KG1 (cell line): ENCODE measurements around the gene RIPOR1.
"Not testable (repeated sequence)": the region's sequence is repeated elsewhere in the genome, so short reads cannot be mapped to it uniquely, and the experiment has no call there.

Experiments
- DNase-seq: peaks from one replicate; lab custom pipeline; 2025; lab: John Stamatoyannopoulos, UW

The RIPOR1 gene

DNA sequence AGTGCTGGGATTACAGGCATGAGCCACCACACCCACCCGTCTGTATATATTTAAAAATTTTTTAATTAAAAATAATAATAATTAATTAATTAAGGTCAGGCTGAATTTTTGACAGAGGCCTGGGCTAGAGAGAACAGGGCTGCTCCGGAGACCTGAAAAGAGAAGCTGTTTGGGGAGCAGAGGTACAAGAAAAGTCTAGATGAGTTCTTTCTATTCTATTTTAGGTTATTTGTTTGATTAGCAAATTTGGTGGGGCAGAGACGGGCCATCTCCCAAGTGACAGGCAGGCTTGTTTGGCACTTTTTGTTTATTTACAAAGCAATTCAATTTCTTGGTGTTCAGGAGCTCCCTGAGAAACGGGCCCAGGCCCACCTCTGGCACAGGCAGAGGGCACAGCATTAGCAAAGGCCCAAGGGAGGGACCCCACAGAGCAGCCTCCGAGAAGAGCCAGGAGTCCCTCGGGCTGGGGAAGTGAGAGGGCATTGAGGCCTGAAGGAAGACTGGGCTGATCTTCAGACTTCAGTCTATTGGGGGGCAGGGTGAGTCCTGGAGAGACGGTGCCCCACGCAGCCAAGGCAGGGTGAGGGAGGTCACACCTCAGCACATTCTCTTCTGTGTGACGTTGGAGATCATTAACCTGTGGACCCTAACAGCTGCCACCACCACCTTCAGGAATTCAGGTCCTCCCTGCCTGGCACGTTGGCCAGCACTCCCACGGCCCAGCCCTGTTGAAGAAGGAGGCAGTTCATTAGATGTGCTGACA, 10.8 kb upstream of the RIPOR1 start:
- DNase-seq = no peak

DNA sequence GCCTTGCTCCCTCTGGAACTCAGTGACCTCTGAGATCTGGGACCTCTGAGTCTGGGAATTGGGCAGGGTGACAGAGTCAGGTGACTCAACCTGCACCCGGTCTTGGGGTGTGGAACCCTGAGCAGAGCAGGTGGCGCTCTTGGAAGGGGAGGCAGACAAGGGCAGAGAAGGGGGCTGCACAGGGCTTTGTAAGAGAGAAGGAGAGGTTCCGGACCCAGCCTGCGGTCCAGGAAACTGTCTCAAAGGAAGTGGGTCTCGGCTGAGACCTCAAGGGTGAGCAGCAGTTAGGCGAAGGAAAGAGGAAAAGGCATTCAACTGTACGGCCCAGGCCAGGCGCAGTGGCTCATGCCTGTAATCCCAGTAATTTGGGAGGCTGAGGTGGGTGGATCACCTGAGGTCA, 10.0 kb upstream of the RIPOR1 start:
- no peak for DNase-seq

DNA sequence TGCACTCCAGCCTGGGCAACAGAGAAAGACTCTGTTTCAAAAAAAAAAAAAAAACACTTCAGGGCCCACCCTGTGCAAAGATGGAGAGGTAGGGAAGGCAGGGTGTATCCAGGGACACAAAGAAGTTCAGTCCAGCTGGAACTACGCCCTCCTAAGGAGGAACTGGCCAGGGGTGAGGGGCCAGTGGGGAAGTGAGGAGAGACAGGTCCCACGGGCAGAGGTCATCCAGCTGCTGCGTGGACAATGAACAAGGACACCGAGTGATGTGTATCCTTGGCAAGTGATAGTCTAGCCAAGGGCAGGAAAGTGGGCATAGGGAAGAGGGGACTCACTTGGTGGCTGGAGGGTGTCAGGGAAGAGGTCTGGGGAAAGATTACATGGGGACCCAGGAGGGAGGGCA, 9.4 kb upstream of the RIPOR1 start:
- DNase-seq = no peak

DNA sequence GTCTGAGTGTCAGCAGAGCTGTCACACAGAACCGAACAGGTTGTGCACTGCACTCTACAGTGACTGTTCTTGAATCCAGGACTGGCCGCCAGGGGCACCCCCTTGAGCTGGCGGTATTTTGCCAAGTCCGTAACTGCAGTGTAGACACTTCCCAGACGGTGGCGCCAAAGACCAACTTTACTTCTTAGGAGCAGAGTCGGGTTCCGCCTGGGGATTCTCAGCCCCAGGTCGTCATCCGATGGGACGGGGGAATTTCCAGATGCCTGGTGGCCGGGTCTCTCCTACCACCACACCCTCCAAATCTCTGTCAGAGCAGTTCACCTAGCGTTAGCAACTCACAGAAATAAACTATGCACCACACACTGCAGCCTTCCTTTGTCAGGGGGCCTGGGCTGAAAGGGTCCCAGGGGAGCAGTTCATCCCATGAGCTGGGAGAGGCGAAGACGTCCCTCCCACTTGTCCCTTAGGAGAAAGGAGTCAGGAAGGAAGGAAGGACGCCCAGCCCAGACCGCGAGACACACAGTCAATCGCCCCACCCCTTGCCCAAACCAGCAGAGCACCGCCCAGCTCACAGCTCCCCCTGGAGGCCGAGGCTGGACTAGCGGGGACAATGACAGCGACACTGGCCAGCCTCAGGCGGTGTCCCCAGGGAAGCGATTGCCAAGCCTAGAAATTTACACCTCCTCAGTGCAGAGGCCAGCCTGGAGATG, 7.4 kb upstream of the RIPOR1 start:
- DNase-seq = peak; percentile 96

DNA sequence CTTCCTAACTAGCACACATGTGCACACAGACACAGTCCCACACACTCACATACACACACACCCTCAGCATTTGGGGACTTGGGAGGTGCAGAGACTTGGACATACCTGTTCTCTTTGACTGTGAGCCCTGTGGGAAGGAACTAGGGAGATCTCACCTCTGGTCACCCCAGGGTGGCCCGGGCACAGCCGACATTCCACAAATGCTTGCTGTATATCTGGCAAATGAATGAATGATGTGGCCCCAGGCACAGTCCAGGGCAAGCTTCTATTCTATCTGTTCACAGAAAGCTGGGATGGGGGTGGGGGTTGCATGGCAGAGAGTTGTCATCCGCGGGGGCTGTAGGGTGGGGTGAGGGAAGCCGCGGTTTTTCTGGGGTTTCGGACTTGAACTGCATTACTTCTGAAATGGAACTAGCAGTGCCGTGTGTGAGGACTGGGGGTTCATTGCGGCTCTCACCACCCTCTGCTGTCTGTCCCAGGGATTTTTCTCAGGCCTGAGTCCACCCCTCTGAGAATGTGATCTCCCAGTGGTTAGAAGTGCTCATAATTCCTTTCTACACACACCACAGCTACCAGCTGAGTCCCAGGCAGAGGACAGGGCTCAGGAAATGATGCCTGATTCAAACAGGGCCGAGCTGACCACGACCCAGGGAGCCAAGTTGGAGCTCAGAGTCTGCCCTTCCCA, 3.3 kb upstream of the RIPOR1 start:
- no peak for DNase-seq

DNA sequence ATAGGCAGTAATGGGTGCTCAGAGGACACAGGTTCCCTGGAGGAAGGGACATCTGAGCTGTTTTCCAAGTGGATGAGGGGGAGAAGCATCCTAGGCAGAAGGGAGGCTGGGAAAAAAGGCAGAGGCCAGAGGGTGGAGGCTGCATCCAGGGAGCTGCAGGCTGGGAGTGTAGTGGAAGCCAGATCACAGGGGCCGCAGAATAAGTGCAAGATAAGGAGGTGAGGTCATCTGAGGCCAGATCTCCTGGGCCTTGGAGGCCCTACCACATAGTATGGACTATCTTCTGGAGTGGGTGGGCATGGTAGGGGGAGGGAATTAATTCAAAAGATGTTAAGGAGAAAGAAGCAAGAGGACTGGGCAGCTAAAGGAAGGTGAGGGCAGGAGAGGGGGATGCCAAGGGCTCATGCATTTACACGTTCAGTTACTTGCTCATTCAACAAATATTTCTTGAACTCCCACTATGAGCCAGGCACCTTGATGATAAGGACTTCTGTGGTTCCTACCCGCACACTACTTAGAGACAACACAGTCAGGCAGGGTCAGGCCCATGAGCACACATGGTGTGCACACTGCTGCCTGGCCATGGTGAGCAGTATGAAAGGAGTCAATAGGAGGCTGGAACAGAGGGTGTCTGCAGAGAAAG, 2.4 kb upstream of the RIPOR1 start:
- DNase-seq = no peak

DNA sequence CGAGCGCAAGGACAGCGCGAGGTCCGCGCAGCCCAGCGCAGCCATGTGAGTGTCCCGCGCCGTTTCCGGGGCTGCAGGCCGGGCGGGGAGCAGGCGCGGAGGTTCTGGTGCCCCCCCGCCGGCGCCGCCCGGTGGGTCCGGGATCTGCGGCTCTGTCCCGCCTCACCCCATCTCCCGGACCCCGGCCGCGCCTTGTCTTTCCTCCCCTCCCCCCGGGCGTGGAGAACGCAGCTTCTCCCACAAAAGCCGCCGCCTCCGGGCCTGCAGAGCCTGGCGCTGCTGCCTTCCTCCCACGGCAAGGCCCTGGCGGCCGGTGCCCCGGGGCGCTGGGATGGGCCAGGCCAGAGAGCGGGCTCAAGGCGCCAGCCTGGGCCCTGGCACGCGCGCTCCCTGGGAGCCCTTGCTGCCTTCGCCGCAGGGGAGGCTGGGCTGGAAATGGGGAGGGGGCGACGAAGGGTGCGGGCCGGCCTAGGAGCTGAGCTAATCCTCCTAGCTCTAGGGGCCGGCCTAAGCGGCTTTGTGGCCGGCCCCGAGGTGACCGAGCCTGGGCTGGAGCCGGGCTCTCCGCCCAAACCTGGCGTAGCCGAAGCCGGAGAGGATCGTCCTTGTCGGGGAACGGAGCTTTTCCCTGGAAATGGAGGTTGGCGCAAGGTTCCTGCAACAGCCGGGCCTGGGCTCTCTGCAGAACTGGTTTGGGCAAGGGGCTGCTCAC, 397 bp downstream of the RIPOR1 start:
- DNase-seq = no peak

DNA sequence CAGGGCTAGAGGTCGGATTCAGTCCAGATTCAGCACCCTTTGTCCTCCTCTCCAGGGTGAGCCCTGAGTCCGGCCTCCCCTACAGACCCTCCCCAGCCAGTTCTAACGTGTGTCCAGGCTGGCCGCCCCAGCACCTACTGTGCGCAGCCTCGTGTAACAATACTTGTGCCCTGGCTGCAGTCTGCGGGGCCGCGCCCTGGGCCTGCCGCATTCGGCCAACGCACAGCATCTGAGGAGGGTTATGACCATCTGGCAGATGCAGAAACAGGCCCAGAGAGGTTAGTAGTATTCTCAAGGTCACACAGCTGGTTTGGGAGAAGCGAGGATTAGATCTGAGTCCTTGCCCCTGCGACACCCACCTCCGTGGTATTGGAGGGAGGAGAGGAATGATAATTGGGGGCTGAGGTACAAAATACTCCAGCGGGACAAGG, 968 bp downstream of the RIPOR1 start:
- DNase-seq = no peak

DNA sequence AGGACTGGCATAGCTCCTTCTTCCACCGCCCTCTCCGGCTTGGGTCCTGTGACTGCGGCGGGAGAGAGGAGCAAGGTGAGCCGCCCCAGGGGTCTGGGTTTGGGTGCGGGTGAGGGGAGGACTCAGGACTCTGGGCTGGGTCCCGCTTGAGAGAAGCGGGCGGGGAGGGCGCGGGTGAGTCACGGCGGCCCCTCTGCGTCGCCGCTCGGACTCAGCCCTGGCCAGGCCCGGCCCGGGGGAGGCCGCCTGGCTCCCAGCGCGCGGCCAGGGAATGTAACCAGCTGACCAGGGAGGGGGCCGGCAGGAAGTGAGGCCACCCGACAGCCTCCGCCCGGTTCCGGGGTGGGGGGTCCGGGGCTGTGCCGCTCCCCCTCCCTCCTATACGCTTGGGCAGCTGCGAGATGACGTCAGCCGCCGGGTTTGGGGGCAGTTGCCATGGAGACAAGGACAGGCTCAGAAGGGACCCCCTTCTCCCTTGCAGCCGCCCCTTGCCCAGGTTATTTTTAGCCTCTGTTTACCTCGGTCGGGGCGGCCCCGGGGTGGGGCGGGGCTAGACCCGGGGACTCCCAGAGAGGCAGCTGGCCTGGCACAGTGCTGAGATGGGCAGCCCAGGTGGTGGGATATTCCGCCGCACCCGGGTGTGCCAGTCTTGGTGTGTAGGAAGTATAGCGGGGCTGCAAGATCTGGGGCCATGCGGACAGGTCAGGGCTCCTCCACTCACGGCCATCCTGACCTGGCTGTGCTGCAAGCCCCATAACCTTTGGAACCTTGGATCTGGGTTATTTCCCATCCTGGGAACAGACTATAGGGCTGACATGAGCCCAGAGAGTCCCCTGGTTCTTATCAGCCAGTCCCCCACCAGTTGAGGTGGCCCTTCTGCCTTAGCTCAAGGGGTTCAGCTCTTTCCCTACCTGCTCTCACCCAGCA, 1.6 kb downstream of the RIPOR1 start:
- no peak for DNase-seq

DNA sequence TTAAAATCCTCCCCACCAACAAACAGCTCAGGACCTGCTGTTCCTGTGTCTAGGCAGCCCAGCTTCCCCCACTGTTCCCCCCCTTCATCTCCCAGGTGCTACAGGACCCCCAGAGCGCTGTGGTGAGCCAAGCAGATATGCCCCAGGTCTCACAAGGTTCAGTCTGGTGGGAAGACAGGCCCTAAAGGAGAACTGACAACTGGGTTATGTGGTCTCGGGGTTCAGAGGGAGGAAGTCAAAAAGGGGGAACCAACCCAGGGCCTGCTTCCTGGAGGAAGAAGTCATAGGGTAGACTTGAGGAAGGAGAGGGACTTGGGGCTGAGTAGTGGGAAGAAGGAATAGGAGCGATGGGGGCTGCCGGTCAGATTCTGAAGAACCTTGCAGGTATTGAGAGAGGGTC, 2.6 kb downstream of the RIPOR1 start:
- DNase-seq = no peak

DNA sequence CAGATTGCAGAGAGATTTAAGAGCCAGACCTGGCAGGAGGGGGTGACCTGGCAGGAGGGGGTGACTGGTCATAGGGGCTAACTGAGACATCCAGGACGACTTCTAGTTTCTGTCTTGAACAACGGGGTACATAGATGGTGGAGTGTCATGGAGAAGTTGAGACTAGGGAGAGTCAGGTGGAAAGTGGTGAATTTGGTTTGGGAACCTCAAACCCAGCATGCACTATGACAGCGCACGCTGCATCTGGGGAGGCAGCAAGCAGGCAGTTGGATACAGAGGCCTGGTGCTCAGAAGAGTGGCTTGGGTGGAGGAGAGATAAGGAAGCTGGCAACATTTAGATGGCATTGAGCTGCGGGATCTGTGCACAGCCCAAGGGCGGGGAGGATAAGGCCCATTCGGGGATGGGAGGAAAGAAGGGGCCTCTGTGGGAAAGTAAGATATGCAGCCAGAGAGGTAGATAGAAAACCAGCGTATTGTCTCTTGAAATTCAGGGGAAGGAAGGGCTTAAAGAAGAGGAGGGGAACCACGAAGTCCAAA, 4.5 kb downstream of the RIPOR1 start:
- DNase-seq = no peak

DNA sequence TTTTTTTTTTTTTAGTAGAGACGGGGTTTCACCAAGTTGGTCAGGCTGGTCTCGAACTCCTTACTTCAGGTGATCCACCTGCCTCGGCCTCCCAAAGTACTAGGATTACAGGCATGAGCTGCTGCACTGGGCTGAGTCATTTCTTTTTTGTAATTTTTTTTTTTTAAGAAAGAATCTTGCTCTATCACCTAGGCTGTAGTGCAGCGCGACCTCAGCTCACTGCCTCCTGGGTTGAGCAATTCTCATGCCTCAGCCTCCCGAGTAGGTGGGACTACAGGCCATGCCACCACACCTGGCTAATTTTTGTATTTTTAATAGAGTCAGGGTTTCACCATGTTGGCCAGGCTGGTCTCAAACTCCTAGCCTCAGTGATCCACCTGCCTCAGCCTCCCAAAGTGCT, 5.4 kb downstream of the RIPOR1 start:
- not testable (repeated sequence) for DNase-seq

DNA sequence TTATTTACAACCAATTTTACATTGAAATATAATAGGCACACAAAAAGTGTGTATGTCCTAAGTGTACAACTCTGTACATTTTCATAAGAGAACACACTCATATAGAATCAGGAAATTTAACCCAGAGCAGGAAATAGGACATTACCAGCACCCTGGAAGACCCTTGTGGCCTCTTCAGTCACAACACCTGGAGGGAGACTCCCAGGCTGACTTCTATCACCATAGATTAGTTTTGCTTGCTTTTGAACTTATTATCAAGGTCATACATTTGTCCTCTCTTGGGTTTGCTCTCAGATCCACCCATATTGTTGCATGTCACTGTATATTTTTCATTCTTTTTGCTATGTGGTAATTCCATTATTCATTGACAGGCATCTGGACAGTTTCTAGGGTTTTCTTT, 5.8 kb downstream of the RIPOR1 start:
- no peak for DNase-seq

DNA sequence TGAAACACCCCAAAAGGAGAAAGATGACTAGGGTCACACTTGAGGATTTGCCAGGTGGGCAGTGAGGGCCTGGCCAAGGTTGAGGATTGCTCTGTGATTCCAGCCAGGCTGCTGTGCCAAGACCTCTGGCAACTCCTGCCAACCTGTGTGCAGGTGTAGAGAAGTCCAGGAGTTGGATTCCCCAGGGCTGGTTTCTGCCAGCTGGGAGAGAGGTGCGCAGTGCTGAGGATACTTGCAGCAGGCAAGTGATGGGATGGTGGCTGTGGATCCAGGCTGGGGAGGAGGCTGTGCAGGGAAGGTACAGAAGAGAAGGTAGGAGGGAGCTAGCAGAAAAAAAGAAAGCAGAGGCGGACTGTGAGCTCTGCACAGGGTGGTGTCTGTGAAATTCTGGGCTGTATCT, 6.6 kb downstream of the RIPOR1 start:
- no peak for DNase-seq

DNA sequence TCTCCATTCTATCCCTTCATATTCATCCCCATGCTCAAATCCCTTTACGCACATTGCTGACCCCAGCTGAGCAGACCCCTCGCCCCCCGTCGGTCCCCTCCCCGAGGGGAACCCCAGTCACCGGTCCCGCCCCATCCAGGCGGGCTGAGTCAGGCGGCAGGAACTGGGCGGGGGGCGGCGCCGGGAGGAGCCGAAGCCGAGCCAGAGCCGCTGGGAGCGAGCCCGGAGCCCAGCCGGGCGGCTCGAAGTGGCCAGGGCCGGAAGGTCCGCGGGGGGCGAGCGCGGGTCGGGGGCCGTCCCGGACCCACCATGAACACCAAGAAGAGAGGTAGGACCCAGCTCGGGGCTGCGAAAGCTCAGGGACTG, 8.6 kb downstream of the RIPOR1 start:
- no peak for DNase-seq

DNA sequence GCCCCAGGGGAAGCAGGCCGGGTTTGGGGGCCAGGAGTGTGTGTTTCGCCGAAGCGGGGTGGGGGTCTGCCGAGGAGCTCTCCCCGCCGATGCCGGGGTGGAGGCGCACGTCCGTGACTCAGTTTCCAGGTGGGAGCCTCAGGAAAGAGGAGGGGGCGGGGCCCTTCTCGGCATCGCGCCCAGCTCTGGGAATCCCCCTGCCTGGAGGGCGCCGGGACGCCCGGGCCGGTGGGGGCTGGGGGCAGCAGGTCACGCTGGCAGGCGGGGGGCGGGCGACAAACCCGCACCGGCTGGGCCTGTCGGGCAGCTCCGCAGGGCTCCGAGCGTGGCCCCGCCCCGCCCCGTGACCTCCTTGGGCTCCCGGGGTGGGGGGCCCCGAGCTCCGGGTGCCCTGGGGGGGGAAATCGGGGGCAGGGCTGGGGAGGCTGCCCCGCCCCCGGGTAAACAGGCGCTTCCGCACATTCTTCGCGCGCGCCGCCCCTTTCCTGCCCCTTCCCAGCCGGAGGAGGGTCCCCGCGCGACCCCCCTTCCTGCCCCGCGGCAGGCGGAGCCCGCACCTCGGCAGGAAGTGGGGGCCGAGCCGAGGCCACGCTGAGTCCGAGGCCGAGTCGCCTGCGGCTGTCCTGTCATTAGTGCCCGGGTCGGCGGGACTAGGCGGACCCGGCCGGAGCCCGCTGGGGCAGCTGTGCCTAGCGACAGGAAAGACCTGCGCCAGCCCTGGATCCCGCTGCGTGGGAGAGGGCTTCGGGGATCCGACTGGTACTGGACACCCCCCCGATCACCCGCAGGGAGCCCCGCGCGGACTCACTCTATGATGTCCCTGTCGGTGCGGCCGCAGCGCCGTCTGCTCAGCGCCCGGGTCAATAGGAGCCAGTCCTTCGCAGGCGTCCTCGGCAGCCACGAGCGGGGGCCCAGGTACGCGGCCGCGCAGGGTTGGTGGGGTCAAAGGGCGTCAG, 9.3 kb downstream of the RIPOR1 start:
- DNase-seq = no peak

DNA sequence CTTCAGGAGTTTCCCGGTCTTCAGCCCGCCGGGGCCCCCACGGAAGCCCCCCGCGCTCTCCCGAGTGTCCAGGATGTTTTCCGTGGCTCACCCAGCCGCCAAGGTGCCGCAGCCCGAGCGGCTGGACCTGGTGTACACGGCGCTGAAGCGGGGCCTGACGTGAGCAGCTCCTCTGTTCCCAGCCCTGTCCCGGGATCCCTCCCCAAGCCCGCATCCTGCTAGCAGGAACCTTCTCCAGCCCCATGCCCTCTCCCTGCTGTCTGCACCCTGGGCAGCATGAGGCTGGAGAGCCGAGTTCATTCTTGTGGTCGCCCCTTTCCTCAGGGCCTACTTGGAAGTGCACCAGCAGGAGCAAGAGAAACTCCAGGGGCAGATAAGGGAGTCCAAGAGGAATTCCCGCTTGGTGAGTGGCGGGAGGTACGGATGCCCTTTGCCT, 10.1 kb downstream of the RIPOR1 start:
- DNase-seq = no peak

DNA sequence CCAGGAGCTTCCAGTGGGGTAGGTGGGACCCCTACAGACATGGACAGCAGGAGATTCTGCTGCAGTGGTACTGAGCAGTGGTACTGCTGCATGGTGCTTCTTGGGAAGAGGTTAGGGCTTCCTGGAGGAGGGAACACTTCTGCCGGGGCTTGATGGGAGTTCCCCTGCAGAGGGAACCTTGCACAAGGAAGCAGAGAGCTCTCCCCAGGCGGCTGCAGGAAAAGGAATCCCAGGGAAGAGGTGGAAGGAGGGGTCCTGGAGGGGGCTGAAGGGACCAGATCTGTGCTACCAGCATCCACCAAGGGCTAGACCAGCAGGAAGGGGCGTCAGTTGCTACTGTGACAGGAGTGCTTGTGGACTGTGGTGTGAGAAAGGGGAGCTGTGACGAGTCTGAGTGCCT, 10.6 kb downstream of the RIPOR1 start:
- no peak for DNase-seq
